ENCODE results near the gene CD27. TPM values are rescaled to one million over a fixed set of nuclear protein-coding genes. Genes with fewer than 3 reads are reported as not detected.

Gene CD27
- total and polyA plus RNA-seq, 9 of the 15 experiments (the other 6 are each of a cell fraction or from before 2014, with no cell fraction given), result 0.24 TPM; not detected in 8

GRCh38 chr12:6420364-6420763 is 24.4 kb upstream of the CD27 start (continued):
- TF ChIP-seq ZNF589 (CRISPR knock-in tag; IDR thresholded peaks at IDR 0.05; ENCODE audit: low read depth) (no peak), ZBTB8A (IDR thresholded peaks at IDR 0.05; ENCODE audit: partially characterized antibody) (no peak), FOXM1 (IDR thresholded peaks at IDR 0.05; ENCODE audit: low read depth) (no peak), FOXM1 (CRISPR knock-in tag; IDR thresholded peaks at IDR 0.05; ENCODE audit: low read depth) (no peak), SOX6 (IDR thresholded peaks at IDR 0.05) (no peak), U2AF2 (optimal IDR thresholded peaks at IDR 0.05; ENCODE audit: low read depth, low read length) (no peak), ZNF347 (CRISPR knock-in tag; IDR thresholded peaks at IDR 0.05; ENCODE audit: low read depth) (no peak), MLLT1 (IDR thresholded peaks at IDR 0.05) (no peak)

GRCh38 chr12:6423267-6424007 is 21.3 kb upstream of the CD27 start:
- intact Hi-C loops (cut with micrococcal nuclease) (loop anchor here (1.0 to 5.0 kb wide), 3 partner anchors 42 to 115 kb away; no protein-coding TSS in a partner anchor), in situ Hi-C loops (cut with MboI) (loop anchor here (5.0 kb wide), 1 partner anchor 39 kb away; no protein-coding TSS in a partner anchor)
- POLR2A ChIA-PET, result interaction anchor here (0.6 to 1.7 kb wide), 2 partner anchors 47 to 103 kb away, joined by 3 to 10 read pairs; partner anchors contain the start of gene VAMP1
- WGBS (ENCODE audit: insufficient coverage, low coverage, missing lambda C conversion rate), result 4% methylated on average over 8 of the region's 9 CpGs
- Histone ChIP-seq H3K4me1 (replicated peaks in 1 of 2; ENCODE audit: control insufficient read depth in 2 of 2, insufficient read depth in 2 of 2, low read length in 2 of 2) (peaks cover 2 to 5% of the 10 kb centered on the region in 2 experiments; a peak in 4 of 5 replicates), H2AFZ (ENCODE audit: low read depth, low read length) (peak overlapping the region; percentile 83), H3K9me3 (replicated peaks; ENCODE audit: control insufficient read depth, insufficient read depth, low read depth, low read length) (no peaks in the 10 kb centered on the region), H3K9me1 (ENCODE audit: control insufficient read depth, insufficient read depth, low read length) (no peaks in the 10 kb centered on the region), H3K36me3 (ENCODE audit: control insufficient read depth, insufficient read depth, low read length) (no peaks in the 10 kb centered on the region), H3K9ac (ENCODE audit: insufficient read depth in 1 of 2, low read depth in 2 of 2, low read length in 2 of 2) (no peak overlapping the region), H3K79me2 (ENCODE audit: control insufficient read depth, insufficient read depth, low read length) (no peaks in the 10 kb centered on the region), H3K4me2 (ENCODE audit: insufficient read depth, low read length) (no peak overlapping the region; the same call in 1 of the 2 replicates), H3K27me3 (ENCODE audit: control insufficient read depth in 2 of 2, insufficient read depth in 2 of 2, low read length in 2 of 2) (no peaks in the 10 kb centered on the region), H4K20me1 (replicated peaks; ENCODE audit: control insufficient read depth, insufficient read depth, low read length) (no peaks in the 10 kb centered on the region), H3K4me3 (no peak overlapping the region), H3K27ac (ENCODE audit: extremely low read depth, low read depth, low read length) (no peak overlapping the region)
- DNase-seq (ENCODE audit: extremely low read depth in 1 of 4, low spot score in 3 of 4), result peak; percentile 73 to 89 (median 75)
- CTCF ChIA-PET (ENCODE audit: low intra/inter-chr PET ratio), result interaction anchor here (1.5 to 2.2 kb wide), 2 partner anchors 16 to 42 kb away, joined by 3 to 19 read pairs; no protein-coding TSS in a partner anchor
- no TSS peak for BruUV-seq (replicated peaks)
- peak; percentile 99 for ATAC-seq
- peak; percentile 98 for FAIRE-seq
- TF ChIP-seq CC2D1A (IDR thresholded peaks at IDR 0.05), result peak; percentile 75
- TF ChIP-seq CREB1 (IDR thresholded peaks at IDR 0.05), result no peak
- peak; percentile 51; the same call in 1 of the 2 replicates for TF ChIP-seq CREB1 (CRISPR knock-in tag; IDR thresholded peaks at IDR 0.05)
- TF ChIP-seq YY1 (IDR thresholded peaks at IDR 0.05; ENCODE audit: borderline replicate concordance in 1 of 3, control insufficient read depth in 1 of 3, extremely low read depth in 1 of 3, insufficient read depth in 3 of 3, insufficient read length in 1 of 3, insufficient replicate concordance in 2 of 3, low read depth in 1 of 3, low read length in 2 of 3), result peak in 2 of 3 experiments; percentile 47 to 71
- TF ChIP-seq SREBF1 (IDR thresholded peaks at IDR 0.05; ENCODE audit: borderline replicate concordance, low read depth, low read length), result no peak
- peak; percentile 51 for TF ChIP-seq ZNF146 (CRISPR knock-in tag; IDR thresholded peaks at IDR 0.05; ENCODE audit: unreplicated experiment)
- TF ChIP-seq ELF1 (tag; IDR thresholded peaks at IDR 0.05), result peak; percentile 61
- no peak for TF ChIP-seq ZBTB9 (CRISPR knock-in tag; IDR thresholded peaks at IDR 0.05)
- TF ChIP-seq EP400 (IDR thresholded peaks at IDR 0.05), result peak; percentile 44
- TF ChIP-seq MYC (IDR thresholded peaks at IDR 0.05; ENCODE audit: low read depth, low read length), result peak; percentile 82
- TF ChIP-seq MYC (CRISPR knock-in tag; IDR thresholded peaks at IDR 0.05; ENCODE audit: borderline replicate concordance, low read depth), result no peak

All from K562 (cell line).